RPMI8226 (cell line): Measurements from ENCODE around the gene RILPL2.
"Not testable (repeated sequence)": the region's sequence is repeated elsewhere in the genome, so short reads cannot be mapped to it uniquely, and the experiment has no call there.

Source experiments
- DNase-seq: peaks from one replicate; pipeline ENCODE4 v3.0.0-alpha.2; 2015

RILPL2 gene

GRCh38 chr12:123379391-123379790, 57.1 kb downstream of the RILPL2 start:
- no peak for DNase-seq

- DNase-seq, result not testable (repeated sequence)
Measured at GRCh38 chr12:123372415-123372814, 64.1 kb downstream of the RILPL2 start.

- DNase-seq, result not testable (repeated sequence)
Measured at GRCh38 chr12:123371667-123372368, 64.7 kb downstream of the RILPL2 start.

GRCh38 chr12:123369229-123369628, 67.3 kb downstream of the RILPL2 start:
- no peak for DNase-seq

- DNase-seq, result not testable (repeated sequence)
Measured at GRCh38 chr12:123368431-123368830, 68.1 kb downstream of the RILPL2 start.

GRCh38 chr12:123367511-123367910, 69.0 kb downstream of the RILPL2 start:
- no peak for DNase-seq
